Endometrium (tissue), 2 donors: ENCODE data around the gene ABHD17A.

Experiments
- FAIRE-seq: peaks from 2 replicates; lab custom pipeline; 2012; peaks lifted over from hg19 to GRCh38; lab: Jason Lieb, UNC
- donor health status: control.
- donor health status: control.

ABHD17A gene

DNA sequence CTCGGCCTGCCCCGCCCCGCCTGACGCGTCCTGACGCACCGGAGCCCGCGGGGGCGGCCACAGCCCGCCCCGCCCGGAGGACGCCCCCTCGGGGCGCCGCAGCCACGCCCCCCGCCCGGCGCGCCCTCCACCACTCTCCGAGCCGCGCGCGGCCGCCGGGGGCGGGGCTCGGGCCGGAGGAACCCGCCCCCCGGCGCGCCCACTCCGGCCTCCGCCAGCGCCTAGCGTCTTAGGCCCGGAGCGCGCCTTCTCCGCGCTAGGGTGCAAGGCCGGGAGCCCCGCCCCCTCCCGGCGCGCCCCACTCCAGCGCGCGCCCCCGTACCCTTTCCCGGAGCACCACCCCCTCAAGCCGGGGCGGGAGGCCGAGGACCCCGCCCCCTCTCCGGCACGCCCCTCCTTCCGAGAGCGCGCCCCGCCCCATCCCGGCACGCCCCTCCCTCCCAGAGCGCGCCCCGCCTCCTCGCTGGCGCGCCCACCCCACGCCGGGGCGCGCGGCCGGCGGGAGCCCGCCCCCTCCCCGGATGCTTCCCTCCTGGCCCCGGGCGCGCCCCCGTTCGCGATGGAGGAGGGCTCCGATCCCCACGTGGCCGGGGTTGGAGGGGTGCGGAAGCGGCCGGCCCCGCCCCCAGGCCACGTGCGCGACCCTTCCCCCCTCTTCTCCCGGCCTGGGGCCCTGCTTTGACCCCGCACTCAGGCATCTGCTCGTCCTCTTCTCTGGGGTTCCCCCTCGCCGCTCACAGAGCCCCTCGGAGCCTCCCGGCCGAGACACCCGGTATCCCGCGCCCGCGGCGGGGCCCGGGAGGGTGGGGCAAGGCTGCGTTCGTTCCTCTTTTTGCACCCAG, 21.4 kb downstream of the ABHD17A start:
- no peak for FAIRE-seq

DNA sequence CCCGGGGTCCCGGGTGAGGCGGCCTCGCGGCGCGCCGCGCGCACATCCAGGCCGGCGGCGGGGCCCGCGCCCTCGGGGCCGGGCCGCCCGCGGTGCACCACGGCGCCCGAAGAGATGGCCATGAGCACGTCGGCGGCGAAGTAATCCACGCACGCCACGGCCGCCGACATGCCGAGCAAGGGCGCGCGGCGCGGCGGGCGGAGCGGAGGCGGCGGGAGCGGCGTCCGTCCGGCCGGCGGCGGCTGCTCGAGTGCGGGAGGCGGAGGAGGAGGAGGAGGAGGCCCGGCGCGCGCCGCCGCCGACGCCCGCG, 22.0 kb downstream of the ABHD17A start, which contains the start of gene KLF16:
TSS of gene KLF16 (minus strand) at position 252 of the 310 bp plus-strand sequence. CDS start at position 170, 82 bp downstream.
- FAIRE-seq, result no peak

DNA sequence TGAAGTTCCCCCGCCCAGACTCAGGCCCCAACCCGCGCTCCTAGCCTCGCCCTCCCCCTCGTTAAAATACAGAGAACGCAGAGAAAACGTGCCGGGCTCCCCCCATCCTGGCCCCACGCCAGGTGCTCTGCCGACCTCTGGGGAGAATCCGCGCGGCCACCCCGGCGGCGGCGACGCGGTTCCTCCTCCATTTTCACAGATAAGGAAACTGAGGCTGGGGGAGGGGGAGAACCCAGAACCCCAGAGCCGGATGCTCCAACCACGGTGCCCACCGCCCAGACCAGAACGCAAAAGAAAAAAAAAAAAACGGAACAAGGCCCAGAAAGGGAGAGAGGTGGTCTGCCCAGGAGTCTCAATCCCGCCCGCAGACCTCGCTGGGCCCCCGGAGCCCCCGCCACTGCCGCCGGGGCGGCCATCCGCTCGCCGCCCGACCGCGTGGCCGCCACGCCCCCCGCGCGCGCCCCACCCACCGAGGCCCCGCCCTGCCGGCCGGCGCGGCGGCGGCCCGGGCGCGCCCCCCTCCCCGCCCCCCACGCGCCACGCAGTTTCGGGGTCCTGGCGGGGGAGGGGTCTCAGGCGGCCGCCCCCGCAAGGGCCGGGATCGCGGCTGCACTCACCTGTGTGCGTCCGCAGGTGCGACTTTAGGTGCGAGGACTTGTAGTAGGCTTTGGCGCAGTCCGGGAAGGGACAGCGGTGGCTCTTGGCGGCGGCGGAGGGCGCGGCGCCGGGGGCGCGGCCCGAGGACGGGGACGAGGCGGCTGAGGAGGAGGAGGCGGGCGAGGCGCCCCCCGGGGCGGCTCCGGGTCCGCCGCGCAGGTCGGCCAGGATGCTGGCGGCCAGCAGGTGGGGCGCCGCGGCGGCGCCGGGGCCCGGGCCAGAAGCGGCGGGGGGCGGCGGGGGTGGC, 22.6 kb downstream of the ABHD17A start:
- FAIRE-seq, result no peak

DNA sequence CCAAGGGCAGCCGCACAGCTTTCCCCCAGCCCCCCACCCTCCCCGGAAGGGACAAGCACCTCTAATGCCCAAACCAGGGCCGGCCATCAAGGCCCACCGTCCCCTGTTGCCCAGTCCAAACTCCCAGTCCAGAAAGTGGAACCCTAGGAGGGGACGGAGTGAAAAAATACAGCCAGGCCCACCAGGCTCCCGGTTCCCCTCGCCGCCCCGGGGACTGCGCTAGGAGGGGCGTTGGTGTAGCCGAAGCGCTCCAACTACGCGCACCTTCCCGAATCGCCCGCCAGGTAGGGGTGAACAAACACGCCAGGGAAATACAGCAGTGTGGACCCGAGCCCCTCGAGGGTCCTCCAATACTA, 23.2 kb downstream of the ABHD17A start:
- no peak for FAIRE-seq

DNA sequence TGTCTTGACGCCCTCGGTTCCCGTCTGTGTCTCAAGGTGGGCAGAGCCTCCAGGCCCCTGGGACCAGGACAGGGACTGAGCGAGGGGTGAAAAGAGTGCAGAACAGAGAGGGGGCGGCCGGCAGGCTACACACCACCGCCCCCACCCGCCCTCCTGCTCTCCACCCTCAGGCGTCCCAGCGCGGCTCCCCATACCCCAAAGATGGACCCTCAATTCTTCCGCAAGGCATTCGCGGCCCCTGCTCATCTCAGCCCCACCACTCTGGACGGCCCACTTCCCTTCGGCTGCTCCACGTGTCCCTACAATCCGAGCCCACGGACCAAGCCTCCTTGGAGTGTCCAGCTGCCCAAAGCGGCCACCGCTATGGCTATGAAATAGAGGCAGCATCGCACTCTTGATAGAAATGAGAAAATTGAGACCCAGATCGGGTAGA, 23.7 kb downstream of the ABHD17A start:
- no peak for FAIRE-seq

DNA sequence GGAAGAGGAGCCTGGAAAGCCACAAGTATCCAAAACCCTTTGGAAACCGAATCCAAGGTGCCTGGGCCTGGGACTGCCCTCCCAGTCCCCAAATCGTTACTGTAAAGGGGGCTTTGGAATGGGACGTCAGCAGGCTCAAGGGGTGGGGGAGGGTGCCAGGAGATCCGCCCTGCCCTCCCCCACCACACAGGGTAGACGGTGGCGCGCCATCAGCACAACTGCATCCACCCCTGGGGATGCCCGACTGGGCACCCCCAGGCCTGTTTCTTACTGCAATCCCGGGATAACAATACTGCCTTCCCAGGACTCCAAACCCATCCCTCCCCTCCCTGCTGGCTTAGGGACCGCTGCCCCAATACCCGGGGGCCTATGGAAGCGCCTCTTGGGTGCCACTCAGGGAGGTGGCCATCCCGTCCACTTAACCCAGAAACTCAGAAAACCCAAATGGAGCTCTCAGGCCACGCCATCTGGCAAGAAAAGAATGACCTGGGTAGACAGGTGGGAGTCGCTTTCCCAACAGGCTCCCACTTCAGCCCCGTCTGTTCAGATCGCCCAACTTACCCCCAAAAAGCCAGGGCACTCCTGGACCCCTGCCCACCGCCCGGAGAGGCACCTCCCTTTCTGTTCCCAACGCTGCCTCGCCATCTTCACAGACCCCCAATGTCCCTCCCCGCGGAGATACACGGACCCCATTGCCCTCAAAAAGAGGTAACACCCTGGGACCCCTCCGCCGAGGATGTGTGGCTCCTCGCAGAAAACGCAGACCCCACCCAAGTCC, 24.3 kb downstream of the ABHD17A start:
- no peak for FAIRE-seq

DNA sequence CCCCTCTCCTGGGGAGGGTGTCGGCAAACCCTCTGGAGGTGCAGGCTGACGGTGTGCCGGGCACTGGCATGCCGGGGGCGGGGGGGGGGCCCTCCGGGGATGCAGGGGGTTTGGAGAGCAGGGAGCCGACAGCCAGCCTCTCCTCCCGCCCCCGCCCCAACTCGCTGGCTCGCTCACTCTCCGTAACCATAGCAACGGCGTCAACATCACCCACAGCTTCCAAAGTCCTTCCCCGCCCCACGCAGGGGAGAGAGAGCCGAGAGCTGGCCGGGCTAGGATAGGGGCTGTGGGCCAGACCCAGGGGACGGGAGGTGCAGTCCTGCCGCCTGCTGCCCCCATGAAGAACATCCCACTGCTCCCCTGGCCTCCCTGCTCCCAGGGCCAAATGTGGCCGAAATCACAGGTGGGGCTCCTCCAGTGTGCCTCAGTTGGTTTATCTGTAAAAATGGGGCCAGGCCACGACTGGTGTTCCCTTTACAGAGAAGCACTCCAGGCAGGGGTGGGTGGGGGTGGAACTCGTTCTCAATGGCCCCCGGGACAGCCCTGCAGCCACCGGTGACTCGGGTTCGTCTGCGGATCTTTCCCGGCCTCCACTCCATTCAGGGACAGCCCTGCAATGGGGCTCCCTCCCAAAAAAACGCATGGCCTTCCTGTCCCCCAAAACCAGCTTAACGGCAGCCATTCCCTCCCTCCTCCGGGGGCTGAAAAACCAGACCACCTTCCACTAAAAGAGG, 25.1 kb downstream of the ABHD17A start:
- FAIRE-seq, result no peak

DNA sequence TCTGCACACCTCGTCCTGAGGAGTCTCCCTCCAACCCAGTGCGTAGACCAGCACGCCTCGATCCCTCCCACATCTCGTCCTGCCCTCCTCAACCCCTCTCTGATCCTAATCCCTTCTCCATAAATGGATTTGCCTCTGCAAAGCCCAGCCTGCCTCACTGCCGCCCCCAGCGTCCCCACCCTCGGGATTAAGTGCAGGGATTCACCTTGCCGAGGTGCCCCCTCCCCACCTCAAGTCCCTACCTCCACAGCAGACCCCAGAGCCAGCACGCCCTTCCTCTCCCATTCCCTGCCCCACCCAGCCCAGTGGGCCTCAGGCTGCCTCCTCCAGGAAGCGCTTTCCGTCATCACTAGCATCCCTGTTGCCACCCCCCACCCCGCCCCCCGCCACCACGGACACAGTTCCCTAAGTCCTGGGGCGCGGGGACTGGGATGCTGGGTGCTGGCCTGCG, 25.9 kb downstream of the ABHD17A start:
- no peak for FAIRE-seq

DNA sequence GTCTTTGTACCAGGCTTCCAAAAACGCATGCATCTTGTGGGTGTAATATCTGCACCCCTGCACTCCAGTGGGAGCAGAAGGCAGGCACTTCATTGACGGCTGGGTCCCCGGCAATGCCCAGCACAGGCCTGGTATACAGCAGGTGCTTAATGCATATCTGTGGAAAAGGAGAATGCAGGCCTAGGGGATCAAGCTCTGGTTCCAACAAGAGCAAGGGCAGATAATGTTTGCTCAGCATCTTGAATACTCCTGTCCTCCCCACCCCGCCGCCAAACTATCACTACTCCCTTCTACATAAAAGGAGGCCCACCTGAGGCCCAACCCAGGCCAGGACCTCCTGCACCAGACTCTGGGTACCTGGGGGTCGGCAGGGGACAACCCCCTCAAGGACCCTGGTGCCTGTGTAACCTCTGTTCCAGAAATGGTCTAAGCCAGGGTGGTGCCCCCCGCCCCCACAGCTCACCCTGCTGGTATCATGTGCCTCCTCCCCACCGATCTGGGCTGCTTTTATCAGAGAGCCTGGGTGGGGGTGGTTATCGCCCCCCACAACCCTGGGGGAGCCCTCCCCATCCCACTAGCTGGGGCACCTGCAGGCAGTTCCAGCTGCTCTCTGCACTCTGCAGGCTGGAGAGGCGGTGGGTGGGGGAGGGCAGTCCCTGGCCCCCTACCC, 26.7 kb downstream of the ABHD17A start:
- FAIRE-seq, result no peak

DNA sequence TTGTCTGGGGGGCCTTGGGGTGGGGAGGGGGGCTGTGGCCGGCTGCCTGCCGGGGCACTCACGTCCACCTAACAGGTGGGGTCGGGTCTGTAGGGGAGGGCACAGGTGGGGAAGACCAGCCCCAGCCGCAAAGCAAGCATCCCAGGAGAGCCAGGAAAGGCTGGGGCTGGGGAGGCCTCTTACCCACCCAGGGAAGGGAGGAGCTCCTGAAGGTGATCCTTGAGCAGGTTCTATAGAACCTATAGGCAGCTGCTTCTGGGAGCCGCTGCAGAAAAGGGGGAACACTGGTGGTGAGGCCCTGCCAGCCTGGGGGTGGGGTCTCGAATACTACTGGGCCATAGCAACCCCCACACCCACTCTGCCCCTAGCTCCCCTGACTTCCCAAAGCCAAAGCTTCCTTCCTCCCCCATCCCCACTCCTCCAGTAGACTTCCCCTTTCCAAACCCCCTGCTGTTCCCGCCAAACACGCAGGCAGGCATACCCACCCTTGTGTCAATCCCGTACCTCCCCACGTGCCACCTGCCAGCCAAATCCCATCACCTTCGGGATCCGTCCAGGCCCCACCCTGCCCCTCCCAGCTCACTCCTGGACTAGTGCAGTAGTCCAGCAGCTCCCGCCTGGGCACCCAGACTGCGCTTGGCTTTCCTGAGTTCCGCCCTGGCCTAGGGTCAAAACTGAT, 27.5 kb downstream of the ABHD17A start:
- FAIRE-seq, result no peak

DNA sequence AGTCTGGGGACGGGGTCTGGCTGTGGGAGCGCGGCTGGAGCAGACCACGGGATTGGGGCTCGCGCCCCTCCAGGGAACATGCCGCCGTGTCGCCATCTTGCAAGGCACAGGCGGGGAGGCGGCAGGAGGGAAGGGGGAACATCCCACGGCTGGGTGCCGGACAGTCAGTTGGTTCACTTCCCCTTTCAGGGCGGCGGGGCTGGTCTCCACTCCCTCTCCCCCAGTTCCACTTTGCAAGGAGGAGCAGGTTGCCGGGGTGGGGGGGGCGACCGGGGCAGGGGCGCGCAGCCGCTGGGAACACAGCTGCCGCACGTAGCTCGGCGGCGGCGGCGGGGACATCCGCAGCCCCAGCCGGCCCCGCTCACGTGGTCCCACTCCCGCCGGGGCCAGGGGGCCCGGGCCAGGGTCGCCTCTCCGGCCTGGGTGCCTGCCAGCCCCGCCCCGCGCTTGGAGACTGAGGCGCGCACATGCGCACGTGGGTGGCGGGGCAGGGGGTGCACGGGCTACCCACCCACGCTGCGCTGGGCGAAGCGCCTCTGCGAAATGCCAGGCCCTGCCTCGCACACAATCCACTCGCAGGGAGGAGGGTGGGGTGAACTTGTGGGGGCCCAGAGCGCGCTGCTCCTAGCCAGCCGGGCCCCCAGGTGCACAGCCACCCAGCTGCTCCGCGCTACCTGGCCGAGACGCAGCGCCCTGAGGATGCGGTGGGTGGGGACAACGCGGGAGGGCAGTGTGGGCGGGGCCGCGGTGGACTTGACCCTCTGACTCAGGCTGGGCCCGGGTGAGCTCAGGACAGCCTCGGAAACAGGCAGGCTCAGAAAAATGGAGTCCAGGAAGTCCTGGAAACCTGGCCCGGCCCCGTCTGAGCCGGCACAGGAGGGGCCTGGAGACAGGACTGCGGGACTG, 28.3 kb downstream of the ABHD17A start:
- no peak for FAIRE-seq

DNA sequence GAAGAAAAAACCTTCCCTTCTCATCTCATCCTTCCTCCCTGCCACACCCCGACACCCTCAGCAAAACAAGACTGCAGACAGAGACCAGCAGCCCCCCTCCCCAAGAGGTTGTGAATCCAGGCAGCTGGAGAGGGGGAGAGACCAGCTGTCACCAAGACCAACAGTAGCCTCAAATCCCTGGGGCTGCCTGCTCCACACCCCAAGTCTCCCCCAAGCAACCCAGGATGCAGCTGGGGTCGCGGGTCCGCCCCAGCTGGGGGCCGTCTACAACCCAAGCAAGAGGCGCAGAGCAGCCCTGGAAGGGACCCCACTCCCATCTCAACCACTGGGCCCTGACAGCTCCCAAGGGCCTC, 29.0 kb downstream of the ABHD17A start:
- no peak for FAIRE-seq

DNA sequence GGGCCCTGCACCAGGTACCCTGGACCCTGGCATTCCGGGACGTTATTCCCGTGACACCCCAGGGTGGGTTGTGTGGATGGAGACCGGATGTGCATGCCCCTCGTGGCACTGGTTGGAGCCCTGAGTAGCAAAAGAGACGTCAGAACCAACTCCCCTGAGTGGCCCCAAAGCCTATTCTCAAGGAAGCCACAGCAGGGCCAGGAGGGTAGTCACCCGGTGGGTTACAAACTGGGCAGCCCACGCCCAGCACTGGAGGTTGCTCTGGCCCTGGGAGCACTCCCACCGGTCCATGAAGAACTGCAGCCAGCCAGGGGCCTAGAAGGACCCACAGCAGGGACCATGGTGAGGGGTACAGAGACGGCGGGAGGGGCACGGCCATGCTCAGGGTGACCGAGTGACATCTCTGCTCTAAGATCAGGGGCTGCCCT, 29.5 kb downstream of the ABHD17A start:
- no peak for FAIRE-seq

DNA sequence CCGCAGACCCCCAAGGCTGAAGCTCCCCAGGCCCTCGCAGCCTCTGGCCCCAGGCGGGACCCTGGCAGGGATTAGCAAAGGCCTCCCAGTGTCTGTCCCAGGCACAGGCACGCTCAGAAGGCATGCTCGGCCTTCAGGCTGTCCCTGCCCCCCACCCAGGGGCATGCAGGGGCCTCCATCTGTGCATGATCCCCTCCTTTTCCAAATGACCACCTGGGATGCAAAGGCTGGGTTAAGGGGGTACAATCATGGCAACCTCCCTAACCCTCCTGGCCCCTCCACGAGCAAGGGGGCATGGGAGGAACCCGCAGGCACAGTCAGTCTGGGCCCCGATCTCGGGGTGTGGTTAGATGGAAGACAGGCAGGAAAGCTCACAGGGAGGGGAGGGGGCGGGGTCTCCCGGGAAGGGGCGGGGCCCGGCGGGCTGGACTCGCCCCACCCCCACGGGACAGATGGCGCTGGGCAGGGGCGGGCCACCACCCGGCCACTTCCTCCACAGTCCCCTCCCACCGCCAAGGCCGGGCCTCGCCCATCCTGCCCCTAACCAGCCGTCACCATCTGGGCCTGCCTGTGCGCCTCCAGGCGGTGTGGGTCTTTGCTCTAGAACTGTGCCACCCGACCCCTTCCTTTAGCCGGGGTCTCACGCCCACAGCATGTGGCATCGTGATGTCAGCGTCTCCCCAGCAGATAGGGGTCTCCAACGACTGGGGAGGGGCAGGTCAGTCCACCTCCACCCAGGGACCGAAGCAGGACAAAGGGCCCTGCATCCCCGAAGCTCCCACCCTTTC, 30.1 kb downstream of the ABHD17A start:
- FAIRE-seq, result no peak

DNA sequence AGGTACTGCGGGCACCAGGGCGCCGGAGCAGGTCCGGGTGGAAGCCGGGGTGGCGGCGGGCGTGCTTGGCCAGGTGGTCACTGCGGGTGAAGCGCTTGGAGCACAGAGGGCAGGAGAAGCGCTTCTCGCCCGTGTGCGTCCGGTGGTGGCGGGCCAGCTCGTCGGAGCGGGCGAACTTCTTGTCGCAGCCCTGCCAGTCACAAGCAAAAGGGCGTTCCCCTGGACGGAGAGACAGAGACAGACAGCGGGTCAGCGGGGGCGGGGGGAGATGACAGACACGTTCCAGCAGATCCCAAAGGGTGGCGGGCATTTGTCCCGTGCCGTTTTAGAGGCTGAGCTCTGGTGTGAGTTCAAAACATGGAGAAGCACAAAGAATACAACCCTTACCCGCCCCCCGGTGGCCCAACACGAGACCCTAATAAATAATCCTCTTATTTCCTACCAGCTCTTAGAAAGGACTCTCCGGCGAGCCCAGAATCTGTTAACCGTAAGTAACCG, 30.7 kb downstream of the ABHD17A start:
- no peak for FAIRE-seq

DNA sequence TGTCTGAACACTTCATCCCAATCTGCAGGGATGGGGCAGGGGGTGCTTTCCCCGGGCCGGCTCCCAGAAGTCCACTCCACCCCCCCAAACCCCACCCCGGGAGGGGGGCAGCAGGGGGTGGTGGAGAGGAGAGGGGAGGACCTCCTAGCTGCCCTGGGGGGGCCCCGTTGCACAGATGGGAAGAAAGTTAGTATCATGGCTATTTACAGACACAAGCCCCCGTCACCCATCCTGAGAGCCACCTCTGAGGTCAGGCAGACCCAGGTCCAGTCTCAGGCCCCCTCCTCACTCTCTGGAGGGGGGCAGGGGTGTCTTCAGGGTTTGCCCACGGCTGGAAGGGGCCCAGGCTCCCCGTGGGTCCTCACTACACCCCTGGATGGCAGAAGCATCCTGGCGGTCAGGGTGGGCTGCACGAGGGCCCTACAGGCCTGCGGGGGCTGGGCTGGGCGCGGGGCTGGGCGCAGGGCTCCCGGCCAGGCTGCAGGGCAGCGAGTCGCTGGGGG, 31.2 kb downstream of the ABHD17A start:
- FAIRE-seq, result no peak

DNA sequence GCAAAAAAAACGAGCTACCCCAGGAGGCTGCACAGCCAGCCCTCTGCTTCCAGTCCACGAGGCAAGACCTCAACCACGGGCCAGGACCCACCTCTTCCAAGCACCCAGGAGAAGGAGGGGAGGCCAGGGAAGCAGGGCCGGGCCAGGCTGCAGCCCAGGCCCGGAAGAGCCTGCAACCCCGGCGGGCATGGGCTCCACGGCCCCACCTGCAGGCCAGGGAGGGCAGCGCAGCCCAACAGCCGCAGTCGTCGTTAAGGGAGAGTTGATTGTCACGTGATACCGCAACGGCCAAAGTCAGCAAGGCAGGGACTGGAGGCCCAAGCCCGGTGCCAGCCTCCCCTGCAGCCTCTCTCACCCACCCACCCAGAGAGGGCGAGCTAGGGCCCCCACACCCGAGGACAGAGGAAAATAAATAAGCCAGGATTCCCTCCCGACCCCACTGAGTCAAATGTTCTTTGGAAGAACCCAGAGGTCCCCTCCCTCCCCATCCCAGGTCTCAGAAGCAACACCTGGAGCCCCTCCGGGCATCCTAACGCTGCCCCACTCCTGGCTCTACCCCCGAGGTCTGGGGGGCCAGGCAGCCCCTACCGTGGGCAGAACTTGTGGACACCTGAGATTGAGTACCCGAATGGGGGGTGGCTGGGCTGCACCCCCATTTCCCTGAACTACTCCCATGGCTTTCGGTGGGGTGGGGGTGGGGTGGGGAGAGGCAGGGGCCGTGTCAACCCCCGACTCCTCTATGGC, 31.8 kb downstream of the ABHD17A start:
- FAIRE-seq, result no peak
